T-helper 2 cell treated with Interferon-gamma antibody and Interleukin-4, amounts not matched to agents 5 μg/mL and 100 μg/mL, for 36 hours (primary cell): Measurements from ENCODE around the gene FGFR2.
"Not testable (repeated sequence)": the region's sequence is repeated elsewhere in the genome, so short reads cannot be mapped to it uniquely, and the experiment has no call there.

Experiments used
- DNase-seq: peaks from one replicate; pipeline ENCODE4 v3.0.0; 2021; ENCODE audit warnings: low spot score
- H3K27ac Mint-ChIP-seq: one replicate; pipeline ENCODE4 v1.8.0; 2021; ENCODE audit warnings: mild to moderate bottlenecking, mixed read lengths
- H3K27me3 Mint-ChIP-seq: one replicate; pipeline ENCODE4 v1.8.0; 2021; ENCODE audit warnings: low read depth, mixed read lengths
- H3K36me3 Mint-ChIP-seq: one replicate; pipeline ENCODE4 v1.8.0; 2021; ENCODE audit warnings: low read depth, mixed read lengths
- H3K4me1 Mint-ChIP-seq: one replicate; pipeline ENCODE4 v1.8.0; 2021; ENCODE audit warnings: low read depth, mixed read lengths
- H3K4me3 Mint-ChIP-seq: one replicate; pipeline ENCODE4 v1.8.0; 2022; ENCODE audit warnings: mild to moderate bottlenecking, moderate library complexity, mixed read lengths
- H3K9me3 Mint-ChIP-seq: one replicate; pipeline ENCODE4 v1.8.0; 2021; ENCODE audit warnings: mixed read lengths

FGFR2 gene

DNA sequence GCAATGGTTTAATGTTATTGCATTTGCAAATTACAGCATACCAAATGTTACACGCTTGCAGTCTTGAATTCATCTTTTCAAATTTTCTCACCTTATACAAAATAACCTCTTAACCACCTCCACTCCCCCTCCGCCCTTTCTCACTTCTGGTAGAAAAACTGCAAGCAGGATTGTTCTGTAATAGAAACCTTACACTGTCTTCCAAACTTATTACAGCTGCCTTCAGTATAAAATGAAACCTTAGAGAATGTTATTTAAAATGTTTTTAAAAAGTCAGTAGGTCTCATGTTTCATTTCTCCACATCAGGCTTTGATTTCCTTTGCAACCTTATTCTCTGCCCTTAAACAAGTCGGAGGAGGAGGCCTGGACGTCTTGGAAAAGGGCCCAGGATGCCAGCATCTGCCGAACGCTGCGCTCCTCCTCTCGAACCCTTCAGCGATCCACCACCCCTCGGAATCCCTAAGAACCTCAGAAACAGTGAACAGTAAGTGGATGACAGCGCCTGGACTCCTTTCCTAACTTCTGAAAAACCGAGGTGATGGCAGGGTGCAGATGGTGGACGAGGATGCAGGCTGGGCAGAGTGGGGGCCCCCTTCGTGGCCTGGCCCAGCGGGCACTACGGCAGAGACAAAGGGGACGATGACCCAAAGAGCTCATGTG, 74.0 kb downstream of the FGFR2 start:
- no peak overlapping the region for H3K27ac Mint-ChIP-seq
- no peak for DNase-seq
- H3K9me3 Mint-ChIP-seq: no peaks in the 10 kb centered on the region
- H3K27me3 Mint-ChIP-seq: peaks cover 3% of the 10 kb centered on the region
- H3K4me3 Mint-ChIP-seq: no peak overlapping the region
- H3K4me1 Mint-ChIP-seq: peaks cover 3% of the 10 kb centered on the region
- H3K36me3 Mint-ChIP-seq: no peaks in the 10 kb centered on the region

DNA sequence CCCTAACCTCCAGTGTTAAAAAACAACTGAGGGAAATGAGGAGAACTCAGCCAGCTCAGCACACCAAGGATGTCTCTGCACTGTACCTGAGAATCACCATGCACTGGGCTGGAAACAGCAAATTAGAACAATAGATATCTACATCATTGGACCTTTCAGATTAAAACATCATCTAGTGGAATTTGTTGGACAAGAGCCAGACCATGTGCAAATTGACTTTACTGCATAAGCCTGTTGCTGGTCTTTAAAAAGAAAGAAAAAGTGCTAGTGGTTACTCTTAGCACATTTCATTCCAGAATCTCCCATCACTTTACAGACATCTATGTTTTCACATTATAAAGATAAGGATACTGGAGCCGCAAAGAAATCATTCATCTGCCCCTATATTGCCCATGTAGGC, 75.4 kb downstream of the FGFR2 start:
- DNase-seq: no peak
- Mint-ChIP-seq H3K4me1 (peaks cover 3% of the 10 kb centered on the region), H3K27ac (no peak overlapping the region), H3K4me3 (no peak overlapping the region), H3K9me3 (no peaks in the 10 kb centered on the region), H3K36me3 (no peaks in the 10 kb centered on the region), H3K27me3 (peaks cover 5% of the 10 kb centered on the region)

DNA sequence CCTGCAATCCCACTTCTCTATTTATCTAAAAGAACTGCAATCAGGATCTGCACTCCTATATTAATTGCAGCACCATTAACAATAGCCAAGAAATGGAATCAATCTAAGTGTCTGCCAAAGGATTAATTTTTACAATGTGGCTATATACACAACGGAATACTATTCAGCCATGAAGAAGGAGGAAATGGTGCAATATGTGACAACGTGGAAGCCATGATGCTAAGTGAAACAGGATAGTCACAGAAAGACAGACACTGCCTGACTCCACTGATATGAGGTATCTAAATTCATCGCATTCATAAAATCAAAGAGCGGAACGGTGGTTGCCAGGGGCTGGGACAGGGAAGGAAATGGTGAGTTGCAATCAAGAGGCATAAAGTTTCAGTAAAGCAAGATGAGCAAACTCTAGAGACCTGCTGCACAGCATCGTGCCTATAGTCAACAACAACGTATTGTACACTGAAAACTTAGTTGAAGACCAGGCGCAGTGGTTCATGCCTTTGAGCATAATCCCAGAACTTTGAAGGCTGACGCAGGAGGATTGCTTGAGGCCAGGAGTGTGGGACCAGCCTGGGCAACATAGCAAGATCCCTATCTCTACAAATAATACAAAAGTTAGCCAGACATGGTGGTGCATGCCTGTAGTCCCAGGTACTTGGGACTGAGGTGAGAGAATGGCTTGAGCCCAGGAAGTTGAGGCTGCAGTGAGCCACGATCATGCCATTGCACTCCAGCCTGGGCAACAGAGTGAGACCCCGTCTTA, 76.3 kb downstream of the FGFR2 start:
- no peak overlapping the region for H3K4me3 Mint-ChIP-seq
- H3K9me3 Mint-ChIP-seq: no peaks in the 10 kb centered on the region
- no peaks in the 10 kb centered on the region for H3K36me3 Mint-ChIP-seq
- H3K27ac Mint-ChIP-seq: no peak overlapping the region
- H3K4me1 Mint-ChIP-seq: peaks cover 5% of the 10 kb centered on the region
- DNase-seq: no peak
- peaks cover 5% of the 10 kb centered on the region for H3K27me3 Mint-ChIP-seq

DNA sequence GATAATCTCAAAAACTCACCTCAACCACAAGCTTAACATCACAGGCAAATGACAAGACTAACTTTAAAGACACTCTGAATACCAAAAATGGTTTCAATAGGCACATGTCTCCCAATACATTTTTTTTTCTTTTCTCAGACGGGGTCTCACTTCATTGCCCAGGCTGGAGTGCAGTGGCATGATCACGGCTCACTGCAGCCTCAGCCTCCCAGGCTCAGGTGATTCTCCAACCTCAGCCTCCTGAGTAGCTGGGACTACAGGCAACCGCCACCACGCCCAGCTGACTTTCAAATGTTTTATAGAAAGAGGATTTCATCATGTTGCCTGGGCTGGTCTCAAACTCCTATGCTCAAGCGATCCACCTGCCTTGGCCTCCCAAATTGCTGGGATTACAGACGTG, 77.7 kb downstream of the FGFR2 start:
- H3K36me3 Mint-ChIP-seq, H3K4me3 Mint-ChIP-seq, H3K27me3 Mint-ChIP-seq, H3K27ac Mint-ChIP-seq, H3K9me3 Mint-ChIP-seq, DNase-seq: not testable (repeated sequence)
- H3K4me1 Mint-ChIP-seq: peaks cover 12% of the 10 kb centered on the region

- no peak overlapping the region for H3K27ac Mint-ChIP-seq
Observed at GRCh38 chr10:121519901-121520493, 78.2 kb downstream of the FGFR2 start.

GRCh38 chr10:121519411-121519810, 78.8 kb downstream of the FGFR2 start:
- Mint-ChIP-seq H3K4me3 (no peak overlapping the region), H3K27ac (no peak overlapping the region), H3K36me3 (no peaks in the 10 kb centered on the region), H3K4me1 (peaks cover 12% of the 10 kb centered on the region), H3K27me3 (peaks cover 2% of the 10 kb centered on the region), H3K9me3 (no peaks in the 10 kb centered on the region)
- no peak for DNase-seq

More at GRCh38 chr10:121519901-121520493, 78.2 kb downstream of the FGFR2 start:
- no peak for DNase-seq
- Mint-ChIP-seq H3K4me1 (peaks cover 12% of the 10 kb centered on the region), H3K27me3 (peaks cover 2% of the 10 kb centered on the region), H3K36me3 (no peaks in the 10 kb centered on the region), H3K4me3 (no peak overlapping the region), H3K9me3 (no peaks in the 10 kb centered on the region)

GRCh38 chr10:121518333-121518732, 79.9 kb downstream of the FGFR2 start:
- no peak overlapping the region for H3K27ac Mint-ChIP-seq
- no peak overlapping the region for H3K4me3 Mint-ChIP-seq
- no peaks in the 10 kb centered on the region for H3K9me3 Mint-ChIP-seq
- peaks cover 2% of the 10 kb centered on the region for H3K27me3 Mint-ChIP-seq
- peaks cover 1% of the 10 kb centered on the region for H3K36me3 Mint-ChIP-seq
- H3K4me1 Mint-ChIP-seq: peaks cover 16% of the 10 kb centered on the region
- DNase-seq: no peak

- Mint-ChIP-seq H3K4me3 (peak overlapping the region; percentile 37), H3K4me1 (peaks cover 16% of the 10 kb centered on the region), H3K27me3 (peaks cover 2% of the 10 kb centered on the region), H3K36me3 (peaks cover 1% of the 10 kb centered on the region), H3K27ac (peak overlapping the region; percentile 41), H3K9me3 (no peaks in the 10 kb centered on the region)
- no peak for DNase-seq
Observed at GRCh38 chr10:121516093-121516865, 82.0 kb downstream of the FGFR2 start.

DNA sequence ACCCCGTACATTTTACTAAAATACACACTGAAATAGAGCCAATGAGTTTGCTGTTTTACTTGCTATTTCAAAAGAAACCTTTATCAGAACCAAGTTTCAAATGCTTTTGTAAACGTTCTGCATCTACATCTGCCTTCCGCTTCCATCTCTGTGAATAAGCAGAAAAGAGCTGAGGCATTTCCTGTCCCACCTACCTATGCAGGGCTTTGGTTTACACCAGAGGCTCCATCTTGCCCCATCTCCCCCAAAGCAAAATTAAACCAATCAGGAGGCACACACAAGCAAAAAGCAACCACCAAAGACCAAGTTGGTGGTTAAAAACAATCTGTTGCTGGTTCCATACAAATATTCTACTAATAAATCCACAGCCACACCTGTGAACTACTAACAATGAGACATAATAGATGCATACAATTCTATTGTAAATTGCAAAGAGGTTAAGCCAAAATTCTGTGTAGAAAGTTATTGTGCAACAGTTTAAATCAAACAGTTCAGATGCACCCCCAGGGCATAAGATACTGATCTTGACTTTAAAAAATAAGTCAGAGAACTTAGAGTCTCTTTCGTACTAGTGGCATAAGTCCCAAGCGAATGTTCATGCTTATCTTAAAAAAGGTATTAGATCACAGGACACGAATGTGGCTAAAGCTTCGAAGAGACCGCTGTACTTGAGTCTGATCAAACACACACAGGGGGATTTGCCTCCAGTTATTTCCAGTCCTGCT, 83.9 kb downstream of the FGFR2 start:
- Mint-ChIP-seq H3K27ac (no peak overlapping the region), H3K4me3 (no peak overlapping the region), H3K9me3 (no peaks in the 10 kb centered on the region), H3K27me3 (peaks cover 2% of the 10 kb centered on the region), H3K4me1 (peaks cover 16% of the 10 kb centered on the region), H3K36me3 (peaks cover 1% of the 10 kb centered on the region)
- no peak for DNase-seq

DNA sequence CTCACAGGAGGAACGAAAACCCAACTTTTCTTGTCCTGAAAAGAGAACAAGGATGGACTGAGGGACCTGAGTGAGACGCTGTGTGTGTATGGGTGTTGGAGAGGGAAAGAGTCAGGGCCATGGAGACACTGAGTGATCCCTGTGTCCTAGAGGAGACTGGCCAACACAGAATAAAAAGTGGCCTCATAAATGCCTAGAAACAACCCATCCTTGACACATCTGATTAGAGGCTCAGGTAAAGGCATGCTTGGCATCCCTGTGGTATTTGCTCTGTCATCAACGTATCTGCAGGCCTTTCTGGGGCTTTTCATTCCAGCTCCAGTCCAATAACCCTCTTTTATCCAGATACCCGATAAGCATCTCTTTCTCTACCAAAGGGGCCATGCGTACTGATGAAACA, 86.3 kb downstream of the FGFR2 start:
- no peaks in the 10 kb centered on the region for H3K27me3 Mint-ChIP-seq
- DNase-seq: no peak
- peaks cover 1% of the 10 kb centered on the region for H3K36me3 Mint-ChIP-seq
- no peaks in the 10 kb centered on the region for H3K9me3 Mint-ChIP-seq
- H3K4me3 Mint-ChIP-seq: no peak overlapping the region
- no peak overlapping the region for H3K27ac Mint-ChIP-seq
- H3K4me1 Mint-ChIP-seq: peaks cover 13% of the 10 kb centered on the region

GRCh38 chr10:121511460-121511859, 86.8 kb downstream of the FGFR2 start:
- Mint-ChIP-seq H3K27ac (no peak overlapping the region), H3K9me3 (no peaks in the 10 kb centered on the region), H3K4me3 (no peak overlapping the region), H3K27me3 (no peaks in the 10 kb centered on the region), H3K4me1 (peaks cover 10% of the 10 kb centered on the region), H3K36me3 (peaks cover 1% of the 10 kb centered on the region)
- no peak for DNase-seq

GRCh38 chr10:121510201-121510771, 88.0 kb downstream of the FGFR2 start:
- H3K4me3 Mint-ChIP-seq: no peak overlapping the region
- H3K4me1 Mint-ChIP-seq: peaks cover 4% of the 10 kb centered on the region
- H3K27ac Mint-ChIP-seq: no peak overlapping the region
- H3K36me3 Mint-ChIP-seq: peaks cover 1% of the 10 kb centered on the region
- H3K27me3 Mint-ChIP-seq: no peaks in the 10 kb centered on the region
- no peak for DNase-seq
- H3K9me3 Mint-ChIP-seq: no peaks in the 10 kb centered on the region

DNA sequence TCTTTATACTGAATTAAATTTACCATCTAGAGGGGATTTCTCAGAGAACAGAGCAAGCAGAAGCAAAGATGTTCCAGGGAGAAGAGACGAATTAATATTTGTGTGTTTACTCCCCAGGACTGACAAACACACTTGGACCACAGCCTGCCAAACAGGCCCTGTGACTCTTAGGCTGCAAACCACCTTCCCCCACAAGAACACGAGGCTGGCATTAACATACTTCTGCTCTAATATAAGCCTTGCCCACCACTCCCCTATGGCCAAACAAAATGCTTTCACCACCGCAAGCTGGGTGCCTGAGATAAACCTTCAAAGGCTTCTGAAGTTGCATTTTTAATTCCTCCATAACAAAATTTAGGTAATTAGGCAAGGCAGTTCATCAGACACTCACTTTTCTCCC, 88.4 kb downstream of the FGFR2 start:
- no peak for DNase-seq
- peaks cover 1% of the 10 kb centered on the region for H3K36me3 Mint-ChIP-seq
- H3K27me3 Mint-ChIP-seq: no peaks in the 10 kb centered on the region
- peaks cover 4% of the 10 kb centered on the region for H3K4me1 Mint-ChIP-seq
- no peak overlapping the region for H3K4me3 Mint-ChIP-seq
- no peak overlapping the region for H3K27ac Mint-ChIP-seq
- peaks cover 3% of the 10 kb centered on the region for H3K9me3 Mint-ChIP-seq
